ENCODE measurements around the gene HEATR5A.
A peak's percentile ranks its signal among the peaks of the same experiment; 100 is the strongest.

Gene HEATR5A

GRCh38 chr14:31291210-31291609 lies 129.1 kb downstream of the HEATR5A start:
- DNase-seq (ENCODE audit: low read depth), result no peak
- no peak overlapping the region for H3K4me3 ChIP-seq (ENCODE audit: control insufficient read depth, low read depth, low read length)
- no peak for TF ChIP-seq CTCF (IDR thresholded peaks at IDR 0.05; ENCODE audit: control insufficient read depth, insufficient read depth, low read depth, low read length, missing control alignments)

GRCh38 chr14:31287294-31287972 lies 132.9 kb downstream of the HEATR5A start:
- no peak overlapping the region for H3K4me3 ChIP-seq (ENCODE audit: control insufficient read depth, low read depth, low read length)
- no peak for TF ChIP-seq CTCF (IDR thresholded peaks at IDR 0.05; ENCODE audit: control insufficient read depth, insufficient read depth, low read depth, low read length, missing control alignments)
- no peak for DNase-seq (ENCODE audit: low read depth)

- DNase-seq (ENCODE audit: low read depth), result no peak
- peak; percentile 48 for TF ChIP-seq CTCF (IDR thresholded peaks at IDR 0.05; ENCODE audit: control insufficient read depth, insufficient read depth, low read depth, low read length, missing control alignments)
- H3K4me3 ChIP-seq (ENCODE audit: control insufficient read depth, low read depth, low read length), result no peak overlapping the region
Measured at GRCh38 chr14:31286456-31287293, 133.7 kb downstream of the HEATR5A start.

- no peak overlapping the region for H3K4me3 ChIP-seq (ENCODE audit: control insufficient read depth, low read depth, low read length)
- no peak for TF ChIP-seq CTCF (IDR thresholded peaks at IDR 0.05; ENCODE audit: control insufficient read depth, insufficient read depth, low read depth, low read length, missing control alignments)
- DNase-seq (ENCODE audit: low read depth), result no peak
Measured at GRCh38 chr14:31283578-31284252, 136.6 kb downstream of the HEATR5A start.

GRCh38 chr14:31283153-31283552 lies 137.2 kb downstream of the HEATR5A start:
- TF ChIP-seq CTCF (IDR thresholded peaks at IDR 0.05; ENCODE audit: control insufficient read depth, insufficient read depth, low read depth, low read length, missing control alignments), result no peak
- no peak for DNase-seq (ENCODE audit: low read depth)
- H3K4me3 ChIP-seq (ENCODE audit: control insufficient read depth, low read depth, low read length), result no peak overlapping the region

- H3K4me3 ChIP-seq (ENCODE audit: control insufficient read depth, low read depth, low read length), result no peak overlapping the region
- DNase-seq (ENCODE audit: low read depth), result no peak
- no peak for TF ChIP-seq CTCF (IDR thresholded peaks at IDR 0.05; ENCODE audit: control insufficient read depth, insufficient read depth, low read depth, low read length, missing control alignments)
Measured at GRCh38 chr14:31280871-31281220, 139.5 kb downstream of the HEATR5A start.
